Suppressor macrophage treated with lipopolysaccharide for 4 hours (primary cell): Measurements from ENCODE around the gene PCED1B.
A peak's percentile ranks its signal among the peaks of the same experiment; 100 is the strongest.
"Not testable (repeated sequence)": the region's sequence is repeated elsewhere in the genome, so short reads cannot be mapped to it uniquely, and the experiment has no call there.

ENCODE experiments used
- DNase-seq: peaks from one replicate; pipeline ENCODE4 v3.0.0-alpha.2; 2020

Gene PCED1B

DNA sequence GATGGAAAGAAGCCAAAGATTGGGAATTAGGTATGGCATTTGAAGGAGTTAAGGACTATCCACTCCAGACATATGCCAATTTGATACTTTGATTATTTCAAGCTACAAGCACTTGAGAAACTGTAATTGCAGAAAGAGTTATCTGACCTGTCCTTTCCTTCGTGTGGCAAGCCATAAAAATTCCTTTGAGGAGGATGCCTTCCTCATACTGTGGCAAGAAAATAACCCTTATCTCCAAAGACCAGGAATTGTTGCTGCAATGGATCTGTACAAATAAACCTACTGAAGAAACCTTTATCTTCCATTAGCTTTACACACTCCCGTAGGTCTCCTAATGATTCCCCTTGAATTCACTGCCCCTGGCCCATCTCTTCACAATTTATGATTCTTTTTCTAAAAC, 165.4 kb downstream of the PCED1B start:
- DNase-seq: no peak

DNA sequence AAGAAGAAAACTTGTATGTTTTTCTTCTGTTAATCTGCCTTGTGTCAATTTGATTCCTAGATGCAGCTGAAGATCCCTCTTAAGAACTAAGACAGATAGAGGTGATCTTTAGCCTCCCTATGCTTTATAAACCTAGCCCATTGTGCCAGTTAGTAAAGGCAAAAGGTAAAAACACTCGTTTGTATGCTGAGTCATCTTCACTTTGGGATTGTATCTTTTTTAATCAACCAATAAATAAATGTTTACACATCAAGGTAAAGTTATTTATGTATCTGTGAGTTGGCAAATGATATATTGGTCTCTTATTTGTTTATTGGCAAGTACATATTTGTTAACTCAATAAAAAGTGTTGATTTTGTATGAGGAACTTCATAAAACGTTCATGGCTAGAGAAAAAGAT, 166.2 kb downstream of the PCED1B start:
- no peak for DNase-seq

DNA sequence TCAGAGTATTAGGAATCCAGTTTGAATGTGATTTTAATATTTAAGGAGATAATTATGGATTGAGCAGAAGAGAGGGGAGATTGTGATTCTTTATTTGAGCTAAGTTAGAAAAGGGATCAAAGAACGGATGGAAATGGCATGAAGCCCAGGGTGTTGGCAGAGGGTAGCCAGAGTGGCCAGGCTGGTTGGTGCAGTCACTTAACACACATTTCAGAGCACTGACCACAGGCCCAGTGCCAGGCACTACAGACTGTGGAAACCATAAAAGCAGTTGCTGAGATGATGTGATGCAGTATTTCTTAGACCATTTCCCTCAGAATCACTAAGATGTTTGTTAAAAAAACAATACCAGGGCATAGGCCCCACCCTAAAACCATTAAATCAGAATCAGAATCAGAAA, 168.0 kb downstream of the PCED1B start:
- DNase-seq: no peak

DNA sequence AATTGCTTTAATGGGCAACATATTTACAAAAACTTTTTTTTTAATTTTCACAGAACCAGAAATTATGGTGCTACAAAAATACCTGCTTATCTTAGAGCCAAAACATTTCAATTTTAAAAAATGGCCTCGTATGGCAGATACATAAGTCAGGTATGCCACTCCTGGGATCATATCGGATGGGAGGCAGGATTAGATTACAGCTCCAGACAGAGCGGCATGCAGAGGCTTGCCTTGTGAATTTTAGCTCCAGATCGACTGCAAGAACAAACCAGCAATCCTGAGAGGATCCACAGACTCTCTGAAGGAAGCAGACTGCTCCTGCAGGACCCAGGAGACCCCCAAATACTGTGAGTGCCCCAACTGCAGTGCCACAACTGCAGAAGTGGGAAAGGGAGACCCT, 169.7 kb downstream of the PCED1B start:
- no peak for DNase-seq

DNA sequence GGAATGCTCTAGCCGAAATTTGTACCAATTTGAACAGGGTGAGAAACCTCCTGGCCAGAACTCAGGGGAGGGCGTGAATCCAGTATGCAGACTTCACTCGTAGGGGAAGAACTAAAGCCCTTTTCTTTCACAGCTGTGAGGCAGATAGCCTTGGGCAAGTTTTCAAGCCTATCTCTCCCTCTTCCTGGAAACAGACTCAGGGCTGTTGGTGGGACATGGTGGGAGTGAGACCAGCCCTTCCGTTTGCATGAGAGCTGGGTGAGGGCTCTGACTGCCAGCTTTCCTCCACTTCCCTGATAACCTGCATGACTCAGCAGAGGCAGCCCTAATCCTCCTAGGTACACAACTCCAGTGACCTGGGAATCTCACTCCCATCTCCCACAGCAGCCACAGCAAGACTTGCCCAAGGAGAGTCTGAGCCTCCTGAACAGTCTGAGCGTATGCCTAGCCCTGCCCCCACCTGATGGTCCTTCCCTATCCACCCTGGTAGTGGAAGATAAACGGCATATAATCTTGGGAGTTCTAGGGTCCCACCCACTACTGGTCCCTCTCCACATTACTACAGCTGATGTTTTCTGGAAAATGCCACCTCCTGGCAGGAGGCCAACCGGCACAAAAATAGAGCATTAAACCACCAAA, 170.4 kb downstream of the PCED1B start:
- DNase-seq: no peak

DNA sequence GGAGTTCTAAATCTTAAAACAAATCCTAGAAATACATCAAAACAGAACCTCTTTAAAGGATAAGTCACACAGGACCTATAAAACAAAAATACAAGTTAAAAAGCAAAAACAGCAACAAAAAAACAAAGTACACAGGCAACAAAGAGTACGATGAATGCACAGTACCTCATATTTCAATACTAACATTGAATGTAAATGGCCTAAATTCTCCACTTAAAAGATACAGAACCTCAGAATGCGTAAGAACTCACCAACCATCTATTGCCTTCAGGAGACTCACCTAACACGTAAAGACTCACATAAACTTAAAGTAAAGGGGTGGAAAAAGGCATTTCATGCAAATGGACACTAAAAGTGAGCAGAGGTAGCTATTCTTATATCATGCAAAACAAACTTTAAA, 172.5 kb downstream of the PCED1B start:
- DNase-seq: no peak

DNA sequence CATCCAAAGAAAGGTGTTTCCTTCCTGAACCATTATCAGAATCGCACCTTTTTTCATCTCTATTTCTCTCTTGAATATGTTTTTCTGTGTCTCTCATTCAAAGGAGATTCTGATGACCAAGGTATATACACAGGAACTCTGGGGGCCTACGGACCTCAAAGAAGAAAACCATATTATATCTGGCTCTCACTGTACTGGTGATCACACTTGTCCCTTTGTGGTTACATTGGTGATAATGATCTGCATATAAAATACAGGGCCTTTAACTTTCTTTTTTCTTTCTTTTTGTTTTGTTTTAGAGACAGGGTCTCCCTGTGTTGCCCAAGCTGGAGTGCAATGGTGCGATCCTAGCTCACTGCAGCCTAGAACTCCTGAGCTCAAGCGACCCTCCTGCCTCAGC, 185.5 kb downstream of the PCED1B start:
- no peak for DNase-seq

DNA sequence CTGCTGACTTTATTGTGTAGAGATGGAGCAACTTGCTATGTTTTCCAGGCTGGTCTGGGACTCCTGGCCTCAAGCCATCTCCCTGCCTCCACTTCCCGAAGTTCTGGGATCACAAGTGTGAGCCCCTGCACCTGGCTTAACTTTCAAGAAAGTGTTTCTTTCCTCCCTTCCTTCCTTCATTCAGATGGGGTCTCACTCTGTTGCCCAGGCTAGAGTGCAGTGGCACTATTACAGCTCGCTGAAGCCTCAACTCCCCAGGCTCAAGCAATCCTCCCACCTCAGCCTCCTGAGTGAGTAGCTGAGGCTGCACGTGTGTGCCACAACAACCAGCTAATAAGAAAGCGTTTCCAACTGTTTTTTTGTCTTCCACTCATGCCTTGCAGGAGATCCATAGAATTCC, 186.0 kb downstream of the PCED1B start:
- DNase-seq: no peak

DNA sequence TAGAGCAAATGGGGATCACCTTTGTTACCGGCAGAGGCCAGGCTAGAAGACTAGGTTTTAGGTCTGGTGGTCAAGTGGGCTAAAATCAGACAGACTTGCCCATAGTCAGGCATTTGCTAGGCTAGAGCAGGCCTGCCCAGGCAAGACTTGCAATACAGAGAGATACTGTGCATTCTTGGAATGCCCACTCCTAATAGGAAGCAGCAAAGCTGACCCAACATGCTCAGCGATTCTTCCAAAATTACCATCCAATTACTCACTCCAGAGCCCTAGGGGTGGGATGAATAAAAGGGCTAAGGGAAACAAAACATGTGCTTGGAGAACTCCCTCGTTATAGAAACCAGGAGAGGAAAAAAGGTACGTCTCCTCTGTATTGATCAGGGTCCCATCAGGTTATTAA, 188.2 kb downstream of the PCED1B start:
- no peak for DNase-seq

DNA sequence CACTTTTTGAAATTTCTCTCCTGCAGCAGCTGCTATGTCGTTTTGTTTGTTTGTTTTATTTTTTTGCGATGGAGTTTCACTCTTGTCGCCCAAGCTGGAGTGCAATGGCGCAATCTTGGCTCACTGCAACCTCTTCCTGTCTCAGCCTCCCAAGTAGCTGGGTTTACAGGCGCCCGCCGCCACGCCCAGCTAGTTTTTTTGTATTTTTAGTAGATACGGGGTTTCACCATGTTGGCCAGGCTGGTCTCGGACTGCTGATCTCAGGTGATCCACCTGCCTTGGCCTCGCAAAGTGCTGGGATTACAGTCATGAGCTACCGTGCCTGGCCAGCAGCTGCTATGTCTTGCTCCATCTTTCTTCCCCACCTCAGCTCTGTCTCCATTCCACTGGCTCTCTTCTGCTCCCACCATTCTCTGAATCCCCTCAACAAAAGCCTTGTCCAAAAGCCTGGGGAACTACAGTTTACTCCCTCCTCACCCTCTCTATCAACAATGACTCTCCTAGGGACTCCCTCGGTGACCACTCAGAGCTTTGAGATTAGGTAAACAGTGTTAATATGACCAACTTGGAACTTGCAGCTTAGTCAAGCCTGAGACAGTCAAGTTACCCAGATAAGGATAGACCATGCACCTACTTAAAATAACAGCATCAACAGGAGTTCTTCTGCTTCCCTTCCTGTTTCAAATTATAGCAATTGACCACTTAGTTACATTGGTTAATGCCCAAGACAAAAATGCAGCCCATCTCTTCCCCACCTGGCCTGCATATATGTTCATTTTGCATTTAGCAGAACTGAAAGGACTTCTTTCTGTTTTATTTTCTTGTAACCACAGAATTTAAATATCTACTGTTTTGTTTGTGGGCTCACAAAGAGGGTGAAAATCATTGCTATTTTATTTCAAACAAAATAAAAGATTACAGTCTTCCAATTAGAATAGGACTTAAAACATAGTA, 189.4 kb downstream of the PCED1B start:
- no peak for DNase-seq

DNA sequence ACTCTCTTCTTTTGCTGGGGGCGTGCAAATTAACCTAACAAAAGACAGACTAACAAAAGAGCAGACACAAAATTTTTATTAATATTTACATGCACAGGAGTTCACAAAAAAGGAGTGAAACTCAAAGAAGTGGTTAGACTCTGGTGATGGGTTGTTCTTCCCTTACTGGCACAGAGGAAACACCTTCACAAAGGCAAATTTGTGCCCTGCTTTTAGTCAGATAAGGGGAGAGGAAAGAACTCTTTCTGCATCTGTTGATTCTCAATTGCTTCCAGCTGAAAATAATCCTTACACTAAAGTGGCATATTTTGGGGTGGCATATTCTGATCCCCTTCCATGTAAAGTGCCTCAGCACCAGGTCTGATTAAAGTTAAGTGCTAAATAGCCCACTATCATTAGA, 190.5 kb downstream of the PCED1B start:
- no peak for DNase-seq

DNA sequence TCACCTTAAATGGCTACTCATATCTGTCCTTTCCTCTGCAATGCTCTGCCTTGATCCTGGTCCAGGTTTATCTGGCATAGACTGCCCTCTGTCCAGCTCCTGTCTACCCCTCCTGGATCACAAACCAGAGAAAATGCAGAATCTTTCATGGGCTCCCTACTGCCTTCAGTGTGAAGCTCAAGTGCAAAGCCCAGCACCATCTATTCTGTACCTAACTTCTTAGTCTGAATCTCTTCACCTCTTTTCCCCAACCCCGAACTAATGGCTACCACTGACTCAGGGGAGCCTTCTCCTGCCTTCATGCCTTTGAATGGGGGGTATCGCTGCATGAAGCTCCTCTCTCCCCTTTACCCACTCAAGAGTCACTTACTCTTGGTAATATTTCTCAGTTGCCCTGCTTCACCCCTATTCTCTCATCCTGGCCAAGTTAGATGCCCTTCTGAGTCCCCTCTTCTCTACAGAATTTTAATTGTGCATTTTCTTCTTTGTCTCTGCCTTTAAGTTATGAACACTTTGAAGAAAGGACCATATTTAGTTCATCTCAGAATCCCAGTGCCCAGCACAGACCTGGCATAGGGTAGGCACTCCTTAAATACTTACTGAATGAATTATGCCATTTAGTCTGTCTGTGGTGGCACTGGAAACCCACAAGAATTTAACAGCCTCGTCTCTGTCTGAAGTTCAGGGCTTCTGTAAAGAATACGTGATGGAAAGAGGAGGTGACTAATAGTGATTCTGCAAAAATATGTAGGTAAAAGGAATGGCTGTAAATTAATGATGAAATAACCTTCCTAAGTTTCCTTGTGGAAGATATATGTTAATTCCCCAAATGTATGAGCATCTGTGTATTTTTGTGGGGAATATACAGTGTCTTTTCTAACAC, 191.6 kb downstream of the PCED1B start:
- no peak for DNase-seq

DNA sequence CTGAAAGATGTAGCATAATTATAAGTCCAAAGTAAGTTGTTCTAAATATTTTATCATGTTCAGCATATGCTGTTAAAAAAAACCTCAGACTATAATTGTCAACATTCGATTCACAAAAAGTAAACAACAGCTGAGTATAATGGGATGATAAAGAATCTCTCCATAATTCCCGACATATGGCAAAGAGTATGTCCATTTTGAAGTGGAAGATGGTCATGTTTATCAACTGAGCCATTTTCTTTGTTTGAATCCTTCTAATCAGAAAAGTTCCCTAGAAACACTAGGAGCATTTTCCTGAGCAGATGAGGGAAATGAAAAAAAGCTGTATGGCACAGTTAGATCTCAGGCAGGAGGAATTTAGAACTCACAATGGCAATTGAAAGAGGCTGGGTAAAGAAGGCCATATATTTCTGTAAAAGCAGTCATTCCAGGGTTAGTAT, 192.4 kb downstream of the PCED1B start:
- no peak for DNase-seq

DNA sequence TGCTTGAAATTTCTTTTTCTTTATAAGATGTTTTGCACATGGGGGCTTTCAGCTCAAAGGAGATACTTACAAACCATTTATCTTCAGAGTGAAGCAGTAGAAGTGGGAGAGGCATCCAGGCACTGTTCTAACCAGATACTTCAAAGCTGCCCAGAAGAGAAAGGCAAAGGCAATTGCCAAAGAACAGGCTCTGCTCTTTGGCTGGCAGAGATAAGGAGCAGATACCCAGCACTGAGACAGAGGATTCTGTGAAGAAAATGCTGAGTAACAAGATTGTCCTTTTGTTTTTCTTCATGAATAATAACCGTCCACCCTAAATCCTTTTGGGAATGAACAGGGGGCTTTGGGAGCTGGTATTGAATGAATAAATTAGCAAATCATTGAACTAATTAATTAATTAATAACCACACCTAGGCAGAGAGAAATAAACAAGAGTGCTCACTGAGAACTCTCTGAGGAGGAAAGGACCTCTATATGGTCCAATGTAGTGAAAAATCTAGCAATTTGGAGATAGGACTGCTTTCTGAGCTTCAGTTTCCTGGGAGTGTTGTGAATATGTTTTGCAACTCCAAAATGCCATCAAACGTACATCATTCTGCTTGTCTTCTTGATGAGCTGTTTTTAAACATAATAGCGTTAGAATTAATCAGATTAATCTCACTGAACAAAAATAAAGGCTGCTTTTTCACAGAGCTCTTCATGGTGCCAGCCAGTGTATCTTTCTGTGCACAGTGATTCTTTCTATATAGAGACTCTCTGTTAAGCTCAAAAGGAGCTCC, 193.2 kb downstream of the PCED1B start:
- no peak for DNase-seq

DNA sequence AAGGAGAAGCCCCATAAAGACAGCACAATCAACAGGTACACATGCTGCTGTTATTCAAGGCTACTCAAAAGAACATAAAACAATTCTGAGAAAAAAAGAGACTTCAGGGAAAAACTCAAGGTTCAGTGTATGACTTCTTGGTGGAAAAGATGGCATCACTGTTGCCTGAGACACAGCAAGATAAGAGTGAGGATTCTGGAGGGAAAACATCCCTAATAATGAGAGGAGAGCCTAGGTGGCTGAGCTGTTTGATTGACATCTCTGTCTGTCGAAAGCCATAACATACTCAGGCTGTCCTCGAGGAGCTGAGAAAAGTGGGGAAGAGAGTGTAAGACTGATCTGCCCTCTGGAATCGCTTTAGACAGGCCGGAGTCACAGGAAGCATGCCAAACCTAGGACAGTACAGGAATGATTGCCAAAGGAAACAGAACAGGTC, 193.8 kb downstream of the PCED1B start:
- no peak for DNase-seq

DNA sequence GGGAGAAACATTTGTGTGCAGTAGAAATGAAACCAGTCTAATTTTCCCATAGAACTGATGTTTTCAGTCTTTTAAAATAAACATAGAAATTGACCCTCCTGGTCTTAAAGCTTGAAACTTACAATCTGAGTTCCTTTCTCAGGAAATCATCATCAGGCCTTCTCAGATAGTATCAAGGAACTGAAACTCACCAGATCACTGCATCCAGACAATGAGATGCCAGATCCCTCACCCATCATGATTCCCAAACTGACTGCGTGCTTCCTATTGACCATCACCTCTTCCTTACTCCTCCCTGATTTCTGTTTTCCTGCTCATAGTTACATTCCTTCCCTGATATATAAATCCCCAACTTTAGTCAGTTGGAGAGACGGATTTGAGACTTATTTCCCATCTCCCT, 195.3 kb downstream of the PCED1B start:
- peak; percentile 7 for DNase-seq

DNA sequence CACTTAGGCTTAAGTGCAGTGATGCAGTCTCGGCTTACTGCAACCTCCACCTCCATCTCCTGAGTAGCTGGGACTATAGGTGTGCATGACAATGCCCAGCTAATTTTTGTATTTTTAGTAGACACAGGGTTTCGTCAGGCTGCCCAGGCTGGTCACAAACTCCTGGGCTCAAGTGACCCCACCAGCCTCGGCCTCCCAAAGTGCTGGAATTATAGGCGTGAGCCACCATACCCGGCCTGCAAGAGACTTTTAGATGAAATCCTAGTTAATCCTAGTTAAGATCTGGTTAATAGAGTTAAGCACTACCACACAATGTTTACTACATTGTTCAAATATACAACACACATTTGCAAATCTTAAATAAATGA, 196.8 kb downstream of the PCED1B start:
- DNase-seq: no peak

DNA sequence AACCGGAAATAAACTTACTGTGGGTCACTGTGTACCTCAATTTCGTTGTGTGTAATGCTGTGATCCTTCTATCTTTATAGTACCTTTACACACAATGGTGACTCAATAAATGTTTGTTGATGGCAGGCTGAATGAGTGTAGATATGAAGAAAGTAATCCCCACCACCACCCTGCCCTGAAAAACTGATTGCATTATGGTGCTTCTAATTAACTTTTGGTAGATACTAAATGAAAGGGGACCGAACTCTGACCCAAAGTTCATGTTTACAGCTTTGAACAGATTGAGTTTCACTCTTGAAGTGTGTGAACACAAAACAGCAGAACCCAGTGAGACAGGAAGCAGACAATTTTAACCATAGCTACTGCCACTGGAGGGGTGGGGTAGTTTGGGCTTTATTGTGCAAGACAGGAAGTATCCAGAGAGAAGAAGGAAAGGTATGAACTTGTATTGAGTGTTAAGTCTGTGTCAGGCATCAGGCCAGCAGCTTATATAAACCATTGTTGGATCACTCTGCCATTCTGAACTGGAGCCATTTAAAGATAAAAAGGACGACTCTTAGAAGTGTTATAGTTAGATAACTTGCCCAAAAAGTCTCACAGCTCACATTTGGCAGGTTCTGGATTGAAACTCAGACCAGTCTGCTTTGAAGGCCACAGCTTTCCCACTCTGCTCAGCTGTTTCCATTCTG, 197.3 kb downstream of the PCED1B start:
- peak; percentile 33 for DNase-seq

DNA sequence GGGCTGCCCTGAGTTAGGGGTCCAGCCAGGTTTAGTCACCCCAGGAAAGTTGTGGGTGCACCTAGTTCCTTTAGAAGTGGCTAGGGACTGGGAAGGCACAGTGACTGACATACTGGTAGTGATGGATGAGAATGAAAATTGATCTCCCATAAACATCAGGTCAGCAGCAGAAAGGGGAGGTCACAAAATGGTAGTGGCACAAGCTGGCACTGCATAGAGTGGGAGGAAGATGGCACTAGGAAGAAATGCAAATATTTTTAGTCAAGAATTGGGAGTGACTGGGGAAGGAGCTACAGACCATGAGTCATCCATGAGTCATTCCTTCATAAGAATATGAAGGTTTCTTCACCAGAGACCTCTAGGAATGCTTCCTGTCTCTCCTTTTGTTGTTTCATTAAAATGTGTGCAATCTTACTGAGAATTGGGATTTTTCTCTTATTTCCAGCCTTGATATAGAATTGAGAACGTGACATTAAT, 198.6 kb downstream of the PCED1B start:
- peak; percentile 94 for DNase-seq

DNA sequence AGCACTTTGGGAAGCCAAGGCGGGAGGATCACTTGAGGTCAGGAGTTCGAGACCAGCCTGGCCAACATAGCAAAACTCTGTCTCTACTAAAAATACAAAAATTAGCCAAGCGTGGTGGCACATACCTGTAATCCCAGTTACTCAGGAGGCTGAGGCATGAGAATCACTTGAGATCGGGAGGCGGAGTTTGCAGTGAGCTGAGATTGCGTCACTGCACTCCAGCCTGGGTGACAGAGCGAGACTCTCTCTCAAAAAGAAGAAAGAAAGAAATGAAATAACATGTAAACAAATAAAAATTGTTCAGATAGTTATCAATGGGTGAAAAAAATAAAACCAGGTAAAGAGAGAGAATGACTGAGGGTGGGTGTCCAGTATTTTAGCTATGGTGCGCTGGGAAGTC, 200.3 kb downstream of the PCED1B start:
- not testable (repeated sequence) for DNase-seq

DNA sequence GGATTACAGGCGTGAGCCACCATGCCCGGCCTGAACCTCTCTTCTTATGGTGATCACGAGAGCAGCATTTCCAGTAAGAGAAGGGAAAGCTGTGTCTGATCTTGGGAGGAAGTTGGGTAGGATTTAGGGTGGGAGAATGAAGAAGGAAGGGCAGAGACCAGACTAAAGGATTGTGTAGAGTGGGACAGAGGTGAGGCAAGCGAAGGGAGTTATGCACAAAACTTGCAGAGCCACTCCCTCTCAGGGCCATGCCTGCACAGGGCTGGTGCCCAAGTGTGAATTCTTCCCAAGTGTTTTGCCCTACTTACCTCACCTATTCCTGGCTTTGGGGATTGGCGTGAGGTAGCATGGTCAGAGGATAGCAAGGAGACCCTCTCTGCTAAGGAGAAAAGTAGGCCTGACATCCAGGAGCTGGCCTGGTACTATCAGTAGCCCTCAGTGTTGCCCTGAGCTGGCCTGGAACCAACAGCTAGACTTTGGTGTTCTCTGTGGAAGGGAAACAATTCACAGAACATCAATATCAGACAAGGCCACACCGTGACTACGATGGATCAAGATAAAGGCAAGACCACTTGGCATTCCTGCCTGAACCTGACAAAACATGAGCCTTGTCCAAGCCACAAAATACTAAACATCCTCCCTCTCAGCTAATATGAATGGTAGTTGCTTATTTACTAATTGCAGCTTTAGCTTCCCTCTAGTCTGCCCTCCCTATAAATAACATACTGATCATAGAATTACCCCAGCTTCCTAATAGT, 201.3 kb downstream of the PCED1B start:
- no peak for DNase-seq
